NCI-H526 (cell line): Measurements from ENCODE around the gene QTRT2.

Source experiments
- DNase-seq, 2 experiments: peaks; one replicate each; lab custom pipeline; 2025; lab: John Stamatoyannopoulos, UW

The QTRT2 gene

GRCh38 chr3:114078126-114078525 is 21.6 kb downstream of the QTRT2 start:
- DNase-seq = no peak

- no peak for DNase-seq
Observed at GRCh38 chr3:114079761-114080160, 23.2 kb downstream of the QTRT2 start.

DNA sequence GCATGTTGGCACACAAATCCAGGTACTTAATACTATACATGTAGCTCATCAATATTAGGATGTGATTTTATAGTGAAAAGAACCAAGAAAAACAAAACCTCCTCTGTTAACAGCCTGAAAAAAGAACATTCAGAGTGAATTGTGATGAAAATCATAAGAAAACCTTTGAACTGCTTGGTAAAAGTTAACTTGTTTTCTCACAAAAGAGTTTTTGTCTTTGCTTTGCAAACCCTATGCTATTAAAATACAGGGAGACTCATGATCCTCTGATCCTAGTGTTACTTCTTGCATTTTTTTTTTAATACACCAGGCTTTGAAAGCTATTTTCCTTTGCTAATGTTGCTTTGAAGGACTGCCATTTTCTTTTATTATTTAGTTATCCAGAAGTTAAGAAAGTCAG is 23.7 kb downstream of the QTRT2 start:
- no peak for DNase-seq

GRCh38 chr3:114081037-114081436 is 24.5 kb downstream of the QTRT2 start:
- DNase-seq = no peak

DNA sequence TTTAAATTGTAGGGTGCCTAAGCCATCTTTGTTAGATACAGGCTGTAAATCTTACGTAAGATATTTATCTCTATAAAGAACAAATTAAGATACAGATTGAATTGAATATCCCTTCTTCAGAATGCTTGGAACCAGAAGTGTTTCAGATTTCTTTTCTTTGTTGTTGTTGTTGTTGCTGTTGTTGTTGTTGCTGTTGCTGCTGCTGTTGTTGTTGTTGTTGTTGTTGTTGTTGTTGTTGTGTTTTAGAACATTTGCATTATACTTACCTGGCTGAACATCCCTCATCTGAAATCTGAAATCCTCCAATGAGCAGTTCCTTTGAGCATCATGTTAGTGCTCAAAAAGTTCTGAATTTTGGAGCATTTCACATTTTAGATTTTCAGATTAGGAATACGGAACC is 26.6 kb downstream of the QTRT2 start:
- no peak for DNase-seq

DNA sequence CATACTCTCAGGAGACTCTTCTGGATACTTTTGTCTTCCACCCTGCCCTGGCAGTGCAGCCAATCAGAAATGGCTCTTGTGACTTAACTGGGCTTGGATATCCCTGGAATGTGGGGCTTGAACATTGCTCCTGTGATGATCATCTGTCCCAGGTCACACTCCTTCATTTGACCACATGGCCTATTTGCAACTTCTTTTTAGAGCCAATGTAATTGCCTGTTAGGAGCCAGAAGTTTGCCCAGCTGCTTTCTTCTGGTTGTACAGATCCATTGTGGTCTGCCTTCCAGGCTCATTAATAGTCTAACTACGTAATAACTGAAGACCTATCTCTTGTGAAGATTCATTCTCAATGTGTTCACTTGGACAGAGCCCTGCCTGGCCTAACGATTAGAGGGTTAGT is 29.8 kb downstream of the QTRT2 start:
- no peak for DNase-seq

GRCh38 chr3:114089675-114090074 is 33.1 kb downstream of the QTRT2 start:
- no peak for DNase-seq

- no peak for DNase-seq
Observed at GRCh38 chr3:114092151-114093015, 35.8 kb downstream of the QTRT2 start.

DNA sequence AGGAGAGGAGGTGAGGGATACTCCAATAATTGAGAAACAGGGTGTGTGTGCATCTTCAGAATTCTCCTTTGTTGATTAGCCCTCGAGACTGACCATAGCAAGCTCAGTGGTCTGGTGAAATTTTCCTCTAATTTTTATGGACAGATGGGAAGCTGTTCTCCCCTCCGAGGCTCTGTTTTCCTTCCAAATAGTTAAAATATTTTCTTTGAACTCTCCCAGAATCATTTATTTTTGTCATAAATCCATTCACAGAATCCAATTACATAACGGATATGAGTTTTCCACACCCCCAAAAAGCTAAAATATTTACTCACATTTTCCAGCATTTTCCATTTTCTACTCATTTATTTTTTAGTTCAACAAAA is 36.5 kb downstream of the QTRT2 start:
- DNase-seq = no peak

DNA sequence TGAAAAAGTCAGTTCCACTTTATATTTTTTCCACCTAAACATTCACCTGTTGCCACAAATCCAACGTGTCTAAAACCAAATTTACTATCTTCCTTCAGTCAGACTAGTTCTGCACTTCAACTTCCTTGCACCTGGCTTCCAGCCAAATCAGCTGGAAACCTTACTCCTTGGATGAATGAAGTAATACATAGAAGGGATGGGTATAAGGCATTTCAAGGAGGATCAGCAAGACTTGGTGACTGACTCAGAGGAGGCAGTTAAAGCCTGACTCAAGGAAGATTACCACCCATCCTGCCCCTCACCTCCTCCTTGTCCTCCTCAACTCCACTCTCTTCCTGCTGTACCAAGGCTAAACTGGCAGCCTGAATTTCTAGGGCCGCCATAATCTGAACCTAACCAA is 37.1 kb downstream of the QTRT2 start:
- no peak for DNase-seq

GRCh38 chr3:114095796-114096195 is 39.3 kb downstream of the QTRT2 start:
- DNase-seq = no peak

DNA sequence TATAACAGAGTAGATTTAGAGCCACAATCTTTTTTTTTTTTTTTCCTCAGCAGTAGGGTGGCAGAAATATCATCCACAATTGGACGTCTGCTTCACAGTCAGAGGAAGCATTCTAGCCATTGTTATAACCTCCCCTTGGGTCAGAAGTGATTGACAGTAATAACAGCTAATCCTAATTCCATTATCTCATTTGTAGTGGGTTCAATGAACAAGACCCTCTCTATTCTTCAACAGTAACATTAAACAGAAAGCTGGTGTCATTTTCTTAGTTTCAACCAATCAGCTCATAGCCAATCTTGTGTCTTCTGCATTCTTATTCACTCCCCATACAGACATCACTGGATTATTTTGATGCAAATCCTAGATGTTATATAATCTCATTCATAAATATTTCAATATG is 44.6 kb downstream of the QTRT2 start:
- no peak for DNase-seq

- DNase-seq = no peak
Observed at GRCh38 chr3:114103181-114103580, 46.6 kb downstream of the QTRT2 start.

DNA sequence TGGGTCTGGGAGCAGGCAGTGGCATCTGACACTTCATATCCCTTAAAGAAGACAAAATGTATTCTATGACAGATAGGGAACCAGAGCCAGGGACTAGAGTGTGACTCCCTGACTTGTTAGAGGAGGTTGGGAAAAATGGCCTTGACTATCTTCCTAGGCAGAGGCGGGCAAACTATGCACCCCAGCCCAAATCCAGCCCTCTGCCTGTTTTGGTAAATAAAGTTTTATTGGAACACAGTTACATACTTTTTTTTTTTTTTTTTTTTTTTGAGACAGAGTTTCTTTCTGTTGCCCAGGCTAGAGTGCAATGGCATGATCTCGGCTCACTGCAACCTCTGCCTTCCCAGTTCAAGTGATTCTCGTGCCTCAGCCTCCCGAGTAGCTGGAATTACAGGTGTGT is 47.3 kb downstream of the QTRT2 start:
- DNase-seq = no peak

DNA sequence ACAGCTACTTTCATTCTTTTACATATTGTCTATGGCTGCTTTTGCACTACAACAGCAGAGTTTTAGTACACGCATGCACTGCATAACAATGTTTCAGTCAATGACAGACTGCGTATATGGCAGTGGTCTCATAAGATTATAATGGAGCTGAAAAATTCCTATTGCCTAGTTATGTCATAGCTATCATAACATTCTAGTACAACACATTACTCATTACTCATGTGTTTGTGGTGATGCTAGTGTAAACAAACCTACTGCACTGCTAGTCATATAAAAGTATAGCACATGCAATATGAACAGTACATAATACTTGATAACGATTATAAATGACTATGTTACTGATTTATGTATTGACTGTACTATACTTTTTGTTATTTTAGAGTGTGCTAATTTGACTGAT is 47.9 kb downstream of the QTRT2 start:
- no peak for DNase-seq

- no peak for DNase-seq
Observed at GRCh38 chr3:114108137-114108536, 51.6 kb downstream of the QTRT2 start.

- no peak for DNase-seq
Observed at GRCh38 chr3:114110439-114110838, 53.9 kb downstream of the QTRT2 start.

- DNase-seq = no peak
Observed at GRCh38 chr3:114111060-114111770, 54.7 kb downstream of the QTRT2 start.

GRCh38 chr3:114112696-114113095 is 56.2 kb downstream of the QTRT2 start:
- DNase-seq = no peak

DNA sequence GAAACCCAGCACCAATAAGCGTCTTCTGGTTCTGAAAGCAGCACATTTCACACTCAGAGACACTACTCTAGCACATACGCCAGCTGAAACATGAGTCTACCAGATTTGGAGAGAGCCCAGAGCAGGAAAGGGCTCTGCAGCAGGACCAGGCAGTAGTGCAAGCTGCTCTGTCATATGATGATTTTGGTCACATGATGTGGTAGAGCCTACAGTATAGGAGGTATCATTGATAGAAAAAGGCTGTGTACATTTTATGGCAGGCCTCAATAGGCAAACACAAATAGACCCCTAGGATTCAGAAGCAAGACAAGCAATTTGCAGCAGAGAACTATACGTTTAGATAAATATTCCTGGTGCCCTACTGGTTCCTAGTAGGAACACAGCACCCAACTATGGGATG is 58.2 kb downstream of the QTRT2 start:
- no peak for DNase-seq

GRCh38 chr3:114115143-114115542 is 58.6 kb downstream of the QTRT2 start:
- no peak for DNase-seq

DNA sequence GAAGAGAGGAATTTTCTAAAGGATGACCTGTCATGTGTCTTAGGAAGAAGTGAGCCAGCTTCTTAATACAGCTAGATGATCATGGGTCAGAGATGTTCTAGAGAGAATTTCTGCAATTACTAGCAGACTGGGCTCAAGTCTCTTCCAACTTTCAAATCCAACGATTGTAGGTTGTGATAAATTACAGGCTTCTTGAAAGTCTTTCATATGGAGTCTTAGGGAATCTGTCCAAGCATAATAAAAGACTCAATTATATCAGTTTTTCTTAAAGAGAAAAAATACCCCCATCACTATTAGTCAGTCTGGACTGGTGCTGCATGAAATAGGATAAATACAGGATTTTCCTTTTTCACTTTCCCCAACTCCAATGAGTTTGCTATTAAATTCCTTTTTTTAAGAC is 63.2 kb downstream of the QTRT2 start:
- DNase-seq = no peak

GRCh38 chr3:114120211-114120610 is 63.7 kb downstream of the QTRT2 start:
- no peak for DNase-seq
